ENCODE measurements around the gene THOC6. TPM values are rescaled to one million over a fixed set of nuclear protein-coding genes. Genes with fewer than 3 reads are reported as not detected.

THOC6 gene
- total and polyA plus RNA-seq, 2 donors (not counting 1 experiment from before 2014, with no cell fraction given): 28.5 to 52.2 TPM

GRCh38 chr16:3026609-3027488 is 3.0 kb downstream of the THOC6 start:
- CTCF ChIA-PET: interaction anchor here (0.6 to 8.9 kb wide), 10 partner anchors 7 to 1110 kb away, joined by 3 to 213 read pairs (median 7); partner anchors contain the start of gene TNFRSF12A
- Mint-ChIP-seq H3K4me1 (peaks cover 43% of the 10 kb centered on the region), H3K9me3 (ENCODE audit: insufficient read depth) (no peaks in the 10 kb centered on the region), H3K27me3 (peaks cover 16% of the 10 kb centered on the region), H3K4me3 (no peak overlapping the region), H3K27ac (no peak overlapping the region)
- TF ChIP-seq EZH2 (IDR thresholded peaks at IDR 0.05; ENCODE audit: borderline replicate concordance, insufficient read depth, low read depth, low read length, poor library complexity, severe bottlenecking) (no peak), CTCF (IDR thresholded peaks at IDR 0.05) (no peak)
- Histone ChIP-seq H3K9ac (ENCODE audit: low read length) (no peak overlapping the region), H4K20me1 (ENCODE audit: control insufficient read depth, insufficient read depth, low read length, poor library complexity, severe bottlenecking) (peaks cover 47% of the 10 kb centered on the region), H3K9me3 (ENCODE audit: control extremely low read depth in 1 of 3, control insufficient read depth in 2 of 3, insufficient read depth in 1 of 3, low read length in 2 of 3) (peaks cover 0 to 17% (median 0%) of the 10 kb centered on the region in 3 donors), H3K79me2 (ENCODE audit: control insufficient read depth, insufficient read depth, low read length) (peaks cover 15% of the 10 kb centered on the region), H3K4me2 (replicated peaks; ENCODE audit: low read depth, low read length, poor library complexity, severe bottlenecking) (no peak overlapping the region), H2AFZ (ENCODE audit: insufficient read depth, low read depth, low read length, poor library complexity, severe bottlenecking) (no peak overlapping the region), H3K27me3 (replicated peaks in 1 of 4; ENCODE audit: control extremely low read depth in 1 of 4, control insufficient read depth in 3 of 4, insufficient read depth in 4 of 4, low read length in 3 of 4) (peaks cover 0 to 34% (median 19%) of the 10 kb centered on the region in 4 experiments), H3K36me3 (replicated peaks in 1 of 2; ENCODE audit: control extremely low read depth in 1 of 2, control insufficient read depth in 1 of 2, extremely low read depth in 1 of 2, insufficient read depth in 2 of 2, low read length in 1 of 2) (peaks cover 0 to 18% of the 10 kb centered on the region in 2 experiments), H3K27ac (ENCODE audit: low read length in 2 of 2) (no peak overlapping the region), H3K4me1 (ENCODE audit: control insufficient read depth in 2 of 2, insufficient read depth in 2 of 2, low read length in 2 of 2) (peaks cover 45 to 49% of the 10 kb centered on the region in 2 donors), H3K4me3 (ENCODE audit: control extremely low read depth in 1 of 5, extremely low read depth in 1 of 5, insufficient read depth in 1 of 5, low read depth in 2 of 5, low read length in 4 of 5) (no peak overlapping the region)
- POLR2A ChIA-PET: interaction anchor here (0.7 kb wide), 1 partner anchor 430 kb away, joined by 3 read pairs; no protein-coding TSS in a partner anchor
- ATAC-seq (ENCODE audit: low read depth): no peak
- DNase-seq: no peak
- WGBS (ENCODE audit: insufficient coverage): 97% methylated on average over 22 of the region's 24 CpGs
- intact Hi-C loops (cut with micrococcal nuclease): loop anchor here (10.0 kb wide), 2 partner anchors 258 to 1722 kb away; partner anchors contain the start of genes UBE2I and ZNF263

Measured in B cell (primary cell).